GM19372 (cell line): ENCODE measurements around the gene NOTUM.

Source experiments
- ATAC-seq: cut with Tn5 transposase; IDR thresholded peaks from one replicate; pipeline ENCODE4 v1.9.1; 2021; ENCODE audit warnings: mild to moderate bottlenecking, low read depth, moderate library complexity; ENCODE audit not compliant: unreplicated experiment

NOTUM gene

DNA sequence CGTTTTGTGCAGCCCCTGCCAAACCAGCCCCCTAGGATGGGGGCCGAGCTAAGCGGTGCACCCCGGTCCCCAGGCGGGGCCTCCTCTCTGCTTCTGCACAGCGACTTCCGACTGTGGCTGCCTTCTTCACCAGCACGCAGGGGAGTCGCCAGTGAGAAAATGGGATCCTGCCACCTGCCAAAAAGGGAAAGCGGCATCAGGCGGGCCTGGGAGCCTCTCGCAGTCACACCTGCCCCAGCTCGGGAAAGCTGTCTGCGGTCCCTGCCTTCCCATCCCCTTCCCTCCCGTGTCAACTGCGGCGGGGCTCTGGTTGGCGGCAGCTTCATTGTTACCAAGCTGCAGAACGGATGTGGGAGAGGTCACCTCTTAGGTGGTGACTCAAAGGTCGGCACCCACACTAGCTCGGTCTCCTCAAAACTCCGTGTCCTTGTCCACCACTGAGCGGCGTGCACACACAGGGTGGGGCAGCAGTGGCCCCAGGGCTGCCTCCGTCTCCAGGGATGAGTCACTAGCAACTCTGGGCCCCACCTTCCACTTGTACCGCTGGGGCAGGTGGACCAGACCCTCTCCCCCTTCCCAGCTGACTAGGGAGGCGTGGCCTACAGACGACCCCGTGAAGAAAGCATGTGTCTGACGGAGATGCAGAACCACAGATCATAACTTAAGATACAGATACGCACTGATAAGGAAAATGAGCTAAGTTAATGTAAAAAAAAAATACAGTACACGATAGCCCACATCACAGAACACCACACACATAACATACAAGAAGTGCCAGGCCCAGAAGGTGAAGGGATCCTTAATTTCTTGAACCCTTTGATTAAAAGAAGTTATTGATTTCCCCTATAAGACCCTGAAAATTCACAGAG, 48.3 kb downstream of the NOTUM start:
- ATAC-seq: no peak

DNA sequence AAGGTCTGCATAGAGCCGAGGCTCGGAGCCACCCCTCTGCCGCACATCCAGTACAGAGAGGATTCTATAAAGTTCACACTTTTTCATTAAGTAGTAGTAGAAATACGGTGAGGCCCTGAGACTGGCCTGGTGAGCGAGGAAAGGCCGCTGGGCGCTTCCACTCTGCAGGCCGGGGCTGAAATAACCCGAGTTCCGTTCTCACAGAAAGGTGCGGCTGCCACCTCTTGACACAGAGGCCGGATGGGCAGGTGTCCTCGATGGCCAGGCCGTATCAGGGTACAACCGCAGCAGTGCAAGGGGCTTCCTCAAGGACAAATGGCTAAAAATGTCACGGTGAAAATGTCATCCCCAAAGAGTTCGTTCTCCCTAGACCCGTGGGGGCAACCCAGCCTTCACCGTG, 49.0 kb downstream of the NOTUM start:
- no peak for ATAC-seq

DNA sequence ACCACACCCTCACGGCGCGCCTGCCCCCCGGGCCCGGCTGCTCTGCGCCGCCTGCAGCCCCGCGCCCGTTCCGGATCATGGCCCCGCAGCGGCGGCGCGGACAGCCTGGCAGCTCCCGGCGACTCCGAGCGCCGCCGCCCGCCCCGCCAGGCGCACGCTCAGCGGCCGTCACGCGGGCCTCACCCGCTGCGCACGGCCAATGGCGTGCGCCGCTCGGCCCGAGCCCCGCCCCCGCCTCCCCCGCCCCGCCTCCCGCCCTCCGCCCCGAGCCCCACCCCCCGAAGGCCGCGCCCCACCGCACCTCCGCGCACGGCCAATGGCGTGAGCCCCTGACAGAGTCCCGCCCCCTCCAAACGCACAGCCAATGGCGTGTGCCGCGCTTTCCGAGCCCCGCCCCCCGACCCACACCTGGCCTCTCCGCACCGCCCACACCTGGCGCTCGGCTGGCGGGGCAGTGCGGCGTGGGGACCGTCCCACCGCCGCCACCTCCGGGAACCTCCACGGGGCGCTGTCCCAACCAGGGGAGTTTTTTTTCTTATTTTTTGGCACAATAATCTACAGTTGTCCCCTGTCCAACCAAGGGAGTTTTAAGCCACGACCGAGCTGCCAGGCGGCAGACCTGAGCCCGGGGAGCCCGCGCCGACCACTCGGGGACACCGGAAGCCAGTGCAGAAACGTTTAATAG, 49.6 kb downstream of the NOTUM start, which contains the start of gene PCYT2:
TSS of gene PCYT2 (minus strand) at position 123 of the 685 bp plus-strand sequence. CDS start at position 79, 44 bp downstream.
- ATAC-seq: peak; percentile 83

- no peak for ATAC-seq
Observed at GRCh38 chr17:81910840-81911276, 50.1 kb downstream of the NOTUM start.

DNA sequence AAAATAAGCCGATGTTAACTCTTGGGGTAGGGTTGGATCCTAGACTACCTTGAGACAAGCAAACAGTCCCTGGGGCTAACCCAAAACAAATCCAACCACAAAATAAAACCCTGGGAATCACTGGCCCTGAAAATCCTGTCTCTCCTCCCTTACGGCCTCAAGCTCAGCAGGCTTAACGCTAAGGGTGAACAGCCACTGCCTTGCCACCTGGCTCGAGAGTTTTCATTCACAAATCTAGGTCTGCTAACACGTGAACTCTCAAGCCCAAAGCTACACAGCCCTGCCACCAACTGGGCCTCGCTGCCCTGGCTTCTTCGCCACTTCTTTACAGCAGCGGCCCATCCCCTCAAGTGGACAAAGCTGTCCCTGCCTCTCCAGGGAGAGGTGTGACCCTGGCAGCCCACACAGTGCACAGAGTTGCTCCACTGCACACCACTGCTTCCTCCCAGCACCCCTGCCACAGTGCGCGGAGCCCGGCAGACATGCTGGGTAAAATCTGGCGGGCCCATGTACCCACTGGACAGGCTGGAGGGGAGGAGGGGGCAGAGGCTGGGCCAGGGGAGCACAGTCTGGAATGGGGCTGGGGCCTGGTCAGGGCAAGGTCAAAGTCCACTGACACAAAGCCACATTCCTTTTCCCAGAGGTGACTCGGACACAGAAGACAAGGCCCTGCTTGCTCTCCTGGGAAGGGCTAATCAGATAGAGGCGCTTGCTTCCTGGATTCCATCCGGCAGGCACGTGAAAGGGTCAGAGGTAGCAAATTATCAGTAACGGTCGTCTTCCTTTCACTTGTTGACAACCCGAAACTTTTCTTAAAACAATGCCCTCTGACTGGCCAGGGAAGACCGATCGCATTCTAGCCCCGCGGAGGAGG, 50.8 kb downstream of the NOTUM start:
- no peak for ATAC-seq

DNA sequence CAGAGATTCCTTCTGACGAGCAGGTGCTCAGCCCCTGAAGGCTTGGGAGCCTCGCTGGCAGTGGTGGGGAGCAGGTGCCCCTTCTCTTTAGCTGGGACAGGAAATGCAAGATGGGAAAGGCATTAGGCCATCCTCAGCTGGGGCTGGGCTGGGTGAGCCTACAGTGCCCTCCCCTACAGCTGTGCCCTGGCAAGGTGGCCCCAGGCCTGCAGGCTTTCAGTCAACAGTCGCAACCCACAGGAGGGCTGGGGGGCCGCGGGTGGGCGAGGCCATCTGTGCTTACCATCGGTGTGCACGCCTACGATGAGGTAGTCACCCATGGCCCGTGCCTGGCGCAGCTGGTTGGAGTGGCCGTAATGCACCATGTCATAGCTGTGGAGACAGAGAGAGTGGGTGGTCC, 51.8 kb downstream of the NOTUM start:
- ATAC-seq: no peak

DNA sequence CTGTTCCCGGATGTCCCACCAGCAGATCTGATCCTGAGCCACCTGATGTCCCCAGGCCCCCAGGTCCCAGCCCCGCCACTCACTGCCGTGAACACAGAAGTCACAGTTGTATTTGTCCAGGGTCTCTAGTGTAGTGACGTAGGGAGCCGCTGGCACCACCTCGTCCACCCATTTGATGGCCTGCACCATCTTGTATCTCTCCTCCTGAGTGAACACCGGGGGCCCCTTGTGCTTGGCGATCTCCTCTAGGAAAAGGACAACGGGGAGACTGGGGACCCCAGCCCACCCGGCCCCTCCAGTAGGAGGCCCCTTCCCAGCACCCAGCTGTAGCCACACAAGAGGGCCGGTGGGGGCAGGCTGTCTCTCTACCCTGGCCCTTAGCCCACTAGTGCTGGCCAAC, 52.2 kb downstream of the NOTUM start:
- no peak for ATAC-seq

GRCh38 chr17:81907219-81908145, 53.5 kb downstream of the NOTUM start:
- no peak for ATAC-seq

DNA sequence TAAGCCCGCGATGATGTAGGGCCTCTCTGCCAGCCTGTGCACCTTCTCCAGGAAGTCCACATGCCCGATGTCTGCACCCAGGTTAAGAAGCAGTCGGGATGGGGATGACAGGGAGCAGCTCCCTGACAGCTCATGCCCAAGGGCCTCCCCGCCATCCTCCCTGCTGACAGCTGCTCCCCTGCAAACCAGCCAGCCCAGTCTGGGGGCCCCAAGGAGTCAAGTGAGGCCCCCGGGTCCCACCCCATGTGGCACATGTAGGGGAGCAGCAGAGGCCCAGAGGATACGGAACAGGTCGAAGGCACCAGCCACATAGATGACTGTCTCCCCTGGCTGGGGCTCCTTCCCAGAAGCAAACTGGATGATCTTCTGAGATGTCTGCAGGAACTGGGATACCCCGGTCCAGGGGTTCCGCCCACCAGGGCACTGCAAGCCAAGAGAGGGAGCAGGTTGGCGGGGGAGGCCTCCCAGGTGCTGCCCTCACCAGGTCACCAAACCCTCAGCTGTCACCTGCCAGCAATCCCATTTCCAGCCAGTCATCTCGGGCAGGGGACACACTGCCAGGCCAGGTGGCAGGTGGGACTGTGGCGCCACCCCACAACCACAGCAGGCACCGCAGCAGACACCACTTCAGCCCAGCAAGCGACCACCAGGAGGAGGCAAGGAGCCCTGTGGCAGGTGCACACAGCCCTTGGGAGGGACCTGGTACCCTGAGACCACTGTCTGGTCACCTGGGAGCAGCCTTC, 54.3 kb downstream of the NOTUM start:
- no peak for ATAC-seq

DNA sequence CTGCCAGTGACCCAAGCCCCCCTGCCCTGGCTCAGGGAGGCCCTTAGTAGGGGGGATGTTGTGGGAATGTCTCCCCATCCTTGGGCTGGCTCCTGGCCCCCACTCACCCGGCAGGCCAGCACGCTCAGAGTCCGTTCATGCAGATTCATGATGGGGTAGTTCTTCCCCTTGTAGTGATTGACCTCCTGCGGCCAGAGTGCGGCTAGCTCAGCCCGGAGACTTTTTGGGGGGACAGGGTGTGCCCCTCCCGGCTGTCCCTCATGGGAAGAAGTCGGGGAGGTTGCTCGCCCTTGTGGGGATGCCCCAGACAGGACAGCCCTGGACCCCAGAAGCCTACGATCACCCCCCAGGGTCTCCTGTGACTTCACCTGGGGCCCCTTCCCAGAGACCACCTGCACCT, 55.0 kb downstream of the NOTUM start:
- ATAC-seq: no peak

DNA sequence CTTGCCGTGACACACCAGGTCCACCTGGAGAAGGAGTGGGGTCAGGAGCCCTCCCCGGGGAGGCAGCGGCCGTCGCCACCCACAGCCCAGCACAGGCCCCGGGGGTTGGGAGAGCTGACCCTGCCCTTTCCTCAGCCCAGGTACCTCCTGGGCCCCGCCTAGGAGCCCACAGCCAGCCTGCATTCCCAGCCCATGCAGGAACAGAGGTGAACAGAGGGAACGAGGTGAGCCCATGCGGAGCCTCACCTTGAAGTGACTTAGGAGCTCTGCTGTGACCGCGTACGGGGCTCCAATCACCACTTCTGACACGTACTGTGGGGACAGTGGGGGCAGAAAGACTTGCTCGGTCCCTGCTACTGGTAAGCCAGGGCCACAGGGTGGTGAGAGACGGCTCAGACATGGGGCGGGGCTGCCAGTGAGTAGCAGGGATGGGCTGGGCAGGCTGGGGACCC, 55.5 kb downstream of the NOTUM start:
- ATAC-seq: no peak

GRCh38 chr17:81904600-81905423, 56.2 kb downstream of the NOTUM start:
- ATAC-seq: no peak

- no peak for ATAC-seq
Observed at GRCh38 chr17:81903896-81904599, 56.9 kb downstream of the NOTUM start.

GRCh38 chr17:81903415-81903831, 57.6 kb downstream of the NOTUM start:
- ATAC-seq: no peak

- ATAC-seq: no peak
Observed at GRCh38 chr17:81902653-81903414, 58.2 kb downstream of the NOTUM start.
